ENCODE measurements around the gene COBLL1.

DNA sequence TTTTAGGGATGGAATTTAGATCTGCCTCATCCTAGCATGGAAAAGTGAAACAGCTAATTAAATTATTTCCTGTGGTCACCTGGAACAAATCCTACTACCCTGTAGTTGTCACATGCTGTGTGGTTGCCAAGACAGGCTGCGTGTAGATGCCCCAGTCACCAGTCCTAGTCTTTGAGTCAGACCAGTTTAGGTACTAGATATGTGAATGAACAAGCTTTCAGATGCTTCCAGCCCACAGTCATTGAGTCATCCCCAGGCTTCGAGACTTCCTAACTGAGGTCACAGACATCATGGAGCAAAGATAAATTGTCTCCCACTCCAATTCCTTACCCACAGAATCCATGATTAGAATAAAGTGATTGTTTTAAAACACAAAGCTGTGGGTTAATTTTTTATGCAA, 184.5 kb downstream of the COBLL1 start:
- TF ChIP-seq, protein P1, sequence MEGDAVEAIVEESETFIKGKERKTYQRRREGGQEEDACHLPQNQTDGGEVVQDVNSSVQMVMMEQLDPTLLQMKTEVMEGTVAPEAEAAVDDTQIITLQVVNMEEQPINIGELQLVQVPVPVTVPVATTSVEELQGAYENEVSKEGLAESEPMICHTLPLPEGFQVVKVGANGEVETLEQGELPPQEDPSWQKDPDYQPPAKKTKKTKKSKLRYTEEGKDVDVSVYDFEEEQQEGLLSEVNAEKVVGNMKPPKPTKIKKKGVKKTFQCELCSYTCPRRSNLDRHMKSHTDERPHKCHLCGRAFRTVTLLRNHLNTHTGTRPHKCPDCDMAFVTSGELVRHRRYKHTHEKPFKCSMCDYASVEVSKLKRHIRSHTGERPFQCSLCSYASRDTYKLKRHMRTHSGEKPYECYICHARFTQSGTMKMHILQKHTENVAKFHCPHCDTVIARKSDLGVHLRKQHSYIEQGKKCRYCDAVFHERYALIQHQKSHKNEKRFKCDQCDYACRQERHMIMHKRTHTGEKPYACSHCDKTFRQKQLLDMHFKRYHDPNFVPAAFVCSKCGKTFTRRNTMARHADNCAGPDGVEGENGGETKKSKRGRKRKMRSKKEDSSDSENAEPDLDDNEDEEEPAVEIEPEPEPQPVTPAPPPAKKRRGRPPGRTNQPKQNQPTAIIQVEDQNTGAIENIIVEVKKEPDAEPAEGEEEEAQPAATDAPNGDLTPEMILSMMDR (conservative IDR thresholded peaks at IDR 0.05; ENCODE audit: low read depth, low read length) = no peak
- TF ChIP-seq EZH2 (IDR thresholded peaks at IDR 0.05; ENCODE audit: low read length, unreplicated experiment) = no peak
- TF ChIP-seq EZH2phosphoT487 (IDR thresholded peaks at IDR 0.05; ENCODE audit: borderline replicate concordance, low read length) = no peak

All from PC-3 (cell line).